A172 (cell line): ENCODE results near the gene ITIH5. TPM values are rescaled to one million over a fixed set of nuclear protein-coding genes. Genes with fewer than 3 reads are reported as not detected.

ENCODE experiments used
- DNase-seq: peaks from one replicate; pipeline ENCODE4 v3.0.0-alpha.2; 2015; ENCODE audit warnings: low spot score
- total RNA-seq: library from RNA; depleted of rRNA; stranded (reverse); fragments of >200 nt; shearing (Covaris generic); gene quantifications from 2 replicates; pipeline ENCODE4 v1.2.3, GENCODE V29; 2014

The ITIH5 gene
- total RNA-seq, 1 experiment from 2014 or later: 0.09 TPM

- no peak for DNase-seq
These were observed 79.5 kb downstream of the ITIH5 start for GRCh38 chr10:7587168-7587864.

- no peak for DNase-seq
These were observed 81.5 kb downstream of the ITIH5 start for GRCh38 chr10:7585228-7585627.

- DNase-seq: no peak
These were observed 83.1 kb downstream of the ITIH5 start for GRCh38 chr10:7583626-7584025.

GRCh38 chr10:7580520-7580919 lies 86.2 kb downstream of the ITIH5 start:
- DNase-seq: no peak

- no peak for DNase-seq
These were observed 87.1 kb downstream of the ITIH5 start for GRCh38 chr10:7579681-7580080.

- DNase-seq: no peak
These were observed 89.2 kb downstream of the ITIH5 start for GRCh38 chr10:7577579-7577978.

GRCh38 chr10:7577176-7577575 lies 89.6 kb downstream of the ITIH5 start:
- no peak for DNase-seq

GRCh38 chr10:7576340-7576739 lies 90.4 kb downstream of the ITIH5 start:
- DNase-seq: no peak

GRCh38 chr10:7572391-7572790 lies 94.4 kb downstream of the ITIH5 start:
- peak; percentile 18 for DNase-seq

- DNase-seq: no peak
These were observed 94.8 kb downstream of the ITIH5 start for GRCh38 chr10:7571981-7572380.

- DNase-seq: no peak
These were observed 98.7 kb downstream of the ITIH5 start for GRCh38 chr10:7567911-7568620.

GRCh38 chr10:7566891-7567290 lies 99.9 kb downstream of the ITIH5 start:
- no peak for DNase-seq

- DNase-seq: no peak
These were observed 100.9 kb downstream of the ITIH5 start for GRCh38 chr10:7565871-7566270.

GRCh38 chr10:7563770-7564169 lies 103.0 kb downstream of the ITIH5 start:
- DNase-seq: no peak

GRCh38 chr10:7563368-7563767 lies 103.4 kb downstream of the ITIH5 start:
- no peak for DNase-seq

GRCh38 chr10:7561985-7562384 lies 104.8 kb downstream of the ITIH5 start:
- no peak for DNase-seq

- DNase-seq: peak; percentile 36
These were observed 105.4 kb downstream of the ITIH5 start for GRCh38 chr10:7561216-7561893.

- DNase-seq: peak; percentile 19
These were observed 106.2 kb downstream of the ITIH5 start for GRCh38 chr10:7560519-7560918.

- DNase-seq: peak; percentile 23
These were observed 107.4 kb downstream of the ITIH5 start for GRCh38 chr10:7559386-7559785.

GRCh38 chr10:7558036-7558435 lies 108.7 kb downstream of the ITIH5 start:
- no peak for DNase-seq

GRCh38 chr10:7553531-7553930 lies 113.2 kb downstream of the ITIH5 start:
- no peak for DNase-seq

- DNase-seq: no peak
These were observed 114.6 kb downstream of the ITIH5 start for GRCh38 chr10:7551950-7552716.
